SK-N-MC (cell line): ENCODE data around the gene BMPR2.

Experiments used
- EZH2 ChIP-seq: fragments of 200-600 bp; sonication (generic); IDR thresholded peaks from one replicate; pipeline ENCODE4 v1.6.1; 2017; ENCODE audit warnings: antibody characterized with exemption
- FOXP2 ChIP-seq: optimal IDR thresholded peaks from 2 replicates; pipeline ENCODE3; 2011; ENCODE audit warnings: mild to moderate bottlenecking, moderate library complexity; ENCODE audit not compliant: insufficient read depth; ENCODE audit errors: extremely low read length, control extremely low read depth
- POLR2AphosphoS5 ChIP-seq: IDR thresholded peaks from 2 replicates; pipeline ENCODE4 v1.6.1; 2012; ENCODE audit warnings: mild to moderate bottlenecking, low read depth, low read length, borderline replicate concordance

DNA sequence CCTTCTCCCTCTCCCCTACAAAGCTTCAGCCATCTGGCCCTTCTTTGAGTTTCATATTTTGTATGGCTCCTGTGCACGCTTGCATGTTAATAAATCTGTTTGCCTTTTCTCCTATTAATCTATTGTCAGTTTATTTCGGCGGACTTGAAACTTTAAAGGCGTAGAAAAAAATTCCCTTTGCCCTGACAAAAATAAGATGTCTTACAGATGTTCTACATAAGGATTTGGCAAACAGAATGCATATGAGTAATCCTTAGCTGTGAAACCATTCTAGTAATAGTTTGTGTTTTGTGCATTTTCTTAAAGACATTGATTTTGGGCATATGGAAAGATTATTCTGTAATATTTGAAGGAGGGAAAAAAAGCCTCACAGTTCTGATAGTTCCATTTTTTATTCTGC lies 15.0 kb upstream of the BMPR2 start:
- TF ChIP-seq EZH2: no peak
- no peak for TF ChIP-seq POLR2AphosphoS5
- no peak for TF ChIP-seq FOXP2
